HEK293 (cell line): Measurements from ENCODE around the gene KCNS3.

Experiments
- CTCF ChIA-PET: fragments of 350-600 bp; formaldehyde crosslinking; extraction: SDS; loops from one replicate; lab custom pipeline; 2021; ENCODE audit warnings: antibody characterized with exemption; lab: Yijun Ruan, JAX
- POLR2A ChIA-PET: fragments of 300-600 bp; formaldehyde crosslinking; extraction: SDS; loops from one replicate; lab custom pipeline; 2020; ENCODE audit warnings: antibody characterized with exemption, inconsistent platforms; lab: Yijun Ruan, JAX
- H3K27ac ChIP-seq: fragments of 200-500 bp; sonication (Bioruptor generic); 2 replicates; pipeline ENCODE4 v1.5.1; 2014; ENCODE audit warnings: low read depth, low read length, control low read depth, inconsistent platforms; ENCODE audit errors: extremely low read depth
- H3K36me3 ChIP-seq, 2 experiments: fragments of 200-500 bp in 1 of 2; sonication (Bioruptor generic) in 1 of 2; 1 replicate in 1 of 2; 2 replicates in 1 of 2; pipeline ENCODE4 v1.5.1; 2014 to 2017; ENCODE audit warnings: inconsistent platforms in 2 of 2, low read length in 2 of 2; ENCODE audit not compliant: control insufficient read depth in 2 of 2, insufficient read depth in 1 of 2
- H3K4me1 ChIP-seq: fragments of 200-500 bp; sonication (Bioruptor generic); 2 replicates; pipeline ENCODE4 v1.5.1; 2014; ENCODE audit warnings: mild to moderate bottlenecking, low read length, inconsistent platforms; ENCODE audit not compliant: control insufficient read depth, insufficient read depth
- H3K4me3 ChIP-seq: 2 replicates; pipeline ENCODE4 v1.5.1; 2011; ENCODE audit warnings: low read depth, mild to moderate bottlenecking, control low read depth, low read length, moderate library complexity
- H3K9me3 ChIP-seq: fragments of 200-500 bp; sonication (Bioruptor generic); 2 replicates; pipeline ENCODE4 v1.5.1; 2014; ENCODE audit warnings: low read depth, low read length, inconsistent platforms; ENCODE audit not compliant: control insufficient read depth, insufficient read depth
- HOXA7 ChIP-seq: sonication (generic); formaldehyde crosslinking; IDR thresholded peaks from 2 replicates; pipeline ENCODE4 v1.8.1; 2022; ENCODE audit warnings: missing genetic modification reagents, borderline replicate concordance
- SETDB1 ChIP-seq: IDR thresholded peaks from one replicate; pipeline ENCODE4 v1.6.1; 2017; ENCODE audit warnings: mild to moderate bottlenecking, low read length, moderate library complexity, mixed read lengths; ENCODE audit not compliant: insufficient read length
- SP3 ChIP-seq: fragments of 450-650 bp; formaldehyde crosslinking; IDR thresholded peaks from 2 replicates; pipeline ENCODE4 v1.5.1; 2016; ENCODE audit warnings: missing biosample characterization, missing genetic modification characterization
- ZBTB7A ChIP-seq: fragments of 450-650 bp; formaldehyde crosslinking; IDR thresholded peaks from 2 replicates; pipeline ENCODE4 v1.5.1; 2016; ENCODE audit warnings: low read depth, missing biosample characterization, missing genetic modification characterization
- ZNF138 ChIP-seq: fragments of 450-650 bp; formaldehyde crosslinking; IDR thresholded peaks from 2 replicates; pipeline ENCODE4 v1.5.1; 2016; ENCODE audit warnings: missing biosample characterization, missing genetic modification characterization, borderline replicate concordance
- ZNF155 ChIP-seq: fragments of 450-650 bp; formaldehyde crosslinking; IDR thresholded peaks from 2 replicates; pipeline ENCODE4 v1.5.1; 2016; ENCODE audit warnings: missing biosample characterization, missing genetic modification characterization
- ZNF221 ChIP-seq: fragments of 450-650 bp; formaldehyde crosslinking; IDR thresholded peaks from 2 replicates; pipeline ENCODE4 v1.5.1; 2017; ENCODE audit warnings: missing biosample characterization, missing genetic modification characterization, borderline replicate concordance
- ZNF423 ChIP-seq: fragments of 450-650 bp; formaldehyde crosslinking; IDR thresholded peaks from 2 replicates; pipeline ENCODE4 v1.5.1; 2016; ENCODE audit warnings: missing biosample characterization, missing genetic modification characterization
- ZNF521 ChIP-seq: fragments of 450-650 bp; formaldehyde crosslinking; IDR thresholded peaks from 2 replicates; pipeline ENCODE4 v1.5.1; 2017; ENCODE audit warnings: missing biosample characterization, mild to moderate bottlenecking, missing genetic modification characterization
- ZNF544 ChIP-seq: fragments of 450-650 bp; formaldehyde crosslinking; IDR thresholded peaks from 2 replicates; pipeline ENCODE4 v1.5.0; 2017; ENCODE audit warnings: missing biosample characterization, missing genetic modification characterization
- ZNF555 ChIP-seq: fragments of 450-650 bp; formaldehyde crosslinking; conservative IDR thresholded peaks from 2 replicates; pipeline ENCODE4 v1.5.1; 2017; ENCODE audit warnings: missing biosample characterization, mild to moderate bottlenecking, missing genetic modification characterization, inconsistent platforms
- ZNF558 ChIP-seq: fragments of 450-650 bp; formaldehyde crosslinking; IDR thresholded peaks from 2 replicates; pipeline ENCODE4 v1.5.1; 2016; ENCODE audit warnings: missing biosample characterization, missing genetic modification characterization
- ZNF560 ChIP-seq: fragments of 450-650 bp; formaldehyde crosslinking; IDR thresholded peaks from 2 replicates; pipeline ENCODE4 v1.5.1; 2017; ENCODE audit warnings: missing biosample characterization, missing genetic modification characterization, borderline replicate concordance
- ZNF610 ChIP-seq: fragments of 450-650 bp; formaldehyde crosslinking; IDR thresholded peaks from 2 replicates; pipeline ENCODE4 v1.5.1; 2016; ENCODE audit warnings: missing biosample characterization, missing genetic modification characterization, borderline replicate concordance
- ZNF76 ChIP-seq: fragments of 450-650 bp; formaldehyde crosslinking; IDR thresholded peaks from 2 replicates; pipeline ENCODE4; 2016; ENCODE audit warnings: low read depth, missing biosample characterization, missing genetic modification characterization, borderline replicate concordance
- ZNF837 ChIP-seq: fragments of 450-650 bp; formaldehyde crosslinking; IDR thresholded peaks from 2 replicates; pipeline ENCODE4 v1.5.1; 2016; ENCODE audit warnings: missing biosample characterization, missing genetic modification characterization
- ZNF843 ChIP-seq: fragments of 450-650 bp; formaldehyde crosslinking; IDR thresholded peaks from 2 replicates; pipeline ENCODE4 v1.5.1; 2016; ENCODE audit warnings: missing biosample characterization, missing genetic modification characterization
- TF ChIP-seq, protein P1 (sequence below): fragments of 450-650 bp; formaldehyde crosslinking; IDR thresholded peaks from 2 replicates; pipeline ENCODE4 v1.5.1; 2016; ENCODE audit warnings: missing biosample characterization, missing genetic modification characterization
- TF ChIP-seq, protein P2 (sequence below): fragments of 450-650 bp; formaldehyde crosslinking; IDR thresholded peaks from 2 replicates; pipeline ENCODE4 v1.5.1; 2016; ENCODE audit warnings: missing biosample characterization, missing genetic modification characterization

KCNS3 gene

DNA sequence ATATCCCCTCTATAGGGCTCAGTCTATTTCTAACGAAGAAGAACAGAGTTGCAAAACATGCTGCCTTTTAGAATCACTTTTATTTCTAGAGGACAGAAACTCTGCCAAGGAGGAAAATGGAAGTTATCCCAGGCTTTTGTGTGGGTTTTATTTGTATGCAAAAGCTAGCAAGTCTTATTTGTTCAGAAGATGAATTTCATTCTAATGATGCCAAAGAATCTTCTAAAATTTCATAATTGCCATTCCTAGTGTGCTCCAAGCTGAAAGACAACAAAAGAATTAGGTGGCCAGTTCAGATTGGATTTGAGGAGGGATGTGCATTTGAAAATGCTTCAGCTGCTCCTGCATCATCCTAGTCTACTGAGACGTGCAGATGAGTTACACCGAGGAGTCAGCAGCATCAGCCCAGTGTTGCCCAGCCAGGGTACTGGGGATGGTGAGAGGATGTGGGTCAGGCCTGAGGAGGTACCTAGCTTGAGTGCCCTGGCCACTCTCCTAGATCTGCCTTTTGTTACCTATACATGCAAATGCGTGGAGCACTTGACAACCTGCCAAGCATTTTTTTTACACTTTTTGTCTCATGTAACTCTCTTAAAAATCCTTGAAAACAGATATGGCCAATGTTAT lies 80.1 kb downstream of the KCNS3 start:
- TF ChIP-seq ZNF610 (tag by site-specific recombination) (no peak), ZNF843 (tag by site-specific recombination) (no peak), ZNF138 (tag by site-specific recombination) (no peak), ZNF423 (tag by site-specific recombination) (no peak), SETDB1 (no peak), ZNF560 (tag by site-specific recombination) (no peak), ZNF837 (no peak), ZNF155 (no peak)
- TF ChIP-seq, protein P1, sequence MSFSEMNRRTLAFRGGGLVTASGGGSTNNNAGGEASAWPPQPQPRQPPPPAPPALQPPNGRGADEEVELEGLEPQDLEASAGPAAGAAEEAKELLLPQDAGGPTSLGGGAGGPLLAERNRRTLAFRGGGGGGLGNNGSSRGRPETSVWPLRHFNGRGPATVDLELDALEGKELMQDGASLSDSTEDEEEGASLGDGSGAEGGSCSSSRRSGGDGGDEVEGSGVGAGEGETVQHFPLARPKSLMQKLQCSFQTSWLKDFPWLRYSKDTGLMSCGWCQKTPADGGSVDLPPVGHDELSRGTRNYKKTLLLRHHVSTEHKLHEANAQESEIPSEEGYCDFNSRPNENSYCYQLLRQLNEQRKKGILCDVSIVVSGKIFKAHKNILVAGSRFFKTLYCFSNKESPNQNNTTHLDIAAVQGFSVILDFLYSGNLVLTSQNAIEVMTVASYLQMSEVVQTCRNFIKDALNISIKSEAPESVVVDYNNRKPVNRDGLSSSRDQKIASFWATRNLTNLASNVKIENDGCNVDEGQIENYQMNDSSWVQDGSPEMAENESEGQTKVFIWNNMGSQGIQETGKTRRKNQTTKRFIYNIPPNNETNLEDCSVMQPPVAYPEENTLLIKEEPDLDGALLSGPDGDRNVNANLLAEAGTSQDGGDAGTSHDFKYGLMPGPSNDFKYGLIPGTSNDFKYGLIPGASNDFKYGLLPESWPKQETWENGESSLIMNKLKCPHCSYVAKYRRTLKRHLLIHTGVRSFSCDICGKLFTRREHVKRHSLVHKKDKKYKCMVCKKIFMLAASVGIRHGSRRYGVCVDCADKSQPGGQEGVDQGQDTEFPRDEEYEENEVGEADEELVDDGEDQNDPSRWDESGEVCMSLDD (tag by site-specific recombination): no peak
- CTCF ChIA-PET: interaction anchor here (0.6 kb wide), 1 partner anchor 107 kb away, joined by 3 read pairs; no protein-coding TSS in a partner anchor
- POLR2A ChIA-PET: interaction anchor here (1.0 kb wide), 1 partner anchor 205 kb away, joined by 4 read pairs; the partner anchor contains the start of genes GEN1 and SMC6
- Histone ChIP-seq H3K36me3 (no peaks in the 10 kb centered on the region), H3K4me3 (no peak overlapping the region), H3K4me1 (no peaks in the 10 kb centered on the region), H3K27ac (no peak overlapping the region), H3K9me3 (no peaks in the 10 kb centered on the region)

DNA sequence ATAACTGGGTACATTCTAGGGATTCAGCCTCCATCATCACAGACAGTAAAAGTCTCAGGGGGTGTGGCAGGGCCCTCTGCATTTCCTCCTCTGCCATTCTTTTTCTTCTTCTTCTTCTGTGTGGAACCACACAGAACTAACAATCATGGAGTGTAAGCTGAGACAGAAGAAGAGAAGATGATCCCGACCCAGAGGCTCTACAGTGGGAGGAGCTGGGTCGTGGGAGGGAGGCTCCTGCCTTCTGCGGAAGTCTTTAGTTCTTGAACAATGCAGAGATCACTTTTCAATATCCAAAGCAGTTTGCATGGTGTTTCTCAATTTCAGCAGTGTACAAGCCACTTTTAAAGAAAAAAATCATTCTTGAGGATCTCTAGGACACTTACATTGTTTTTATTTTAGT lies 80.9 kb downstream of the KCNS3 start:
- no peak overlapping the region for H3K4me3 ChIP-seq
- TF ChIP-seq SP3 (tag by site-specific recombination): no peak
- no peak for TF ChIP-seq HOXA7 (CRISPR knock-in tag)
- TF ChIP-seq ZNF555 (tag by site-specific recombination): no peak
- no peak for TF ChIP-seq ZBTB7A (tag by site-specific recombination)
- TF ChIP-seq, protein P2, sequence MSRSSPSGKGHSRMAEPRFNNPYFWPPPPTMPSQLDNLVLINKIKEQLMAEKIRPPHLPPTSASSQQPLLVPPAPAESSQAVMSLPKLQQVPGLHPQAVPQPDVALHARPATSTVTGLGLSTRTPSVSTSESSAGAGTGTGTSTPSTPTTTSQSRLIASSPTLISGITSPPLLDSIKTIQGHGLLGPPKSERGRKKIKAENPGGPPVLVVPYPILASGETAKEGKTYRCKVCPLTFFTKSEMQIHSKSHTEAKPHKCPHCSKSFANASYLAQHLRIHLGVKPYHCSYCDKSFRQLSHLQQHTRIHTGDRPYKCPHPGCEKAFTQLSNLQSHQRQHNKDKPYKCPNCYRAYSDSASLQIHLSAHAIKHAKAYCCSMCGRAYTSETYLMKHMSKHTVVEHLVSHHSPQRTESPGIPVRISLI (tag by site-specific recombination): no peak
- TF ChIP-seq ZNF221 (tag by site-specific recombination): no peak
- no peak for TF ChIP-seq ZNF544 (tag by site-specific recombination)
- no peak for TF ChIP-seq ZNF521 (tag by site-specific recombination)
- TF ChIP-seq ZNF76 (tag by site-specific recombination): no peak
- no peak for TF ChIP-seq ZNF558
- no peak for TF ChIP-seq ZNF837
- TF ChIP-seq, all 188 proteins: peak for 0
- no peaks in the 10 kb centered on the region for H3K9me3 ChIP-seq
- POLR2A ChIA-PET: interaction anchor here (1.0 kb wide), 1 partner anchor 206 kb away, joined by 4 read pairs; the partner anchor contains the start of genes GEN1 and SMC6
- no peaks in the 10 kb centered on the region for H3K4me1 ChIP-seq
- H3K36me3 ChIP-seq: no peaks in the 10 kb centered on the region
- H3K27ac ChIP-seq: no peak overlapping the region
- CTCF ChIA-PET: no interaction called here
